Endothelial cell of umbilical vein (primary cell): ENCODE data around the gene RYR2. TPM values are rescaled to one million over a fixed set of nuclear protein-coding genes. Genes with fewer than 3 reads are reported as not detected.

ENCODE experiments used
- BruUV-seq: library from RNA; stranded (reverse); fragments of 400-500 nt; replicated peaks from 2 replicates; lab custom pipeline; 2021; lab: Mats Ljungman, UMichigan
- CTCF ChIA-PET: fragments of 300-600, 350-600 bp; sonication (Branson Sonifier 250); formaldehyde crosslinking; loops from one replicate; lab custom pipeline; 2021; ENCODE audit warnings: antibody characterized with exemption, inconsistent platforms; lab: Charles Lee
- POLR2A ChIA-PET: fragments of 300-600, 350-600 bp; sonication (Branson Sonifier 250); formaldehyde crosslinking; loops from one replicate; lab custom pipeline; 2021; ENCODE audit warnings: antibody characterized with exemption, inconsistent platforms; lab: Charles Lee
- DNase-seq: peaks from one replicate; pipeline ENCODE4 v3.0.0-alpha.2; 2011; ENCODE audit warnings: low read depth, low spot score
- FAIRE-seq: peaks from 2 replicates; lab custom pipeline; 2011; peaks lifted over from hg19 to GRCh38; lab: Jason Lieb, UNC
- H2AFZ ChIP-seq: 2 replicates; pipeline ENCODE4 v1.6.0; 2012; ENCODE audit warnings: low read depth, low read length, control low read depth, inconsistent platforms
- H3K27ac ChIP-seq: 2 replicates; pipeline ENCODE4 v1.5.1; 2011; ENCODE audit warnings: low read depth, mild to moderate bottlenecking, control low read depth, low read length, moderate library complexity; ENCODE audit not compliant: insufficient read depth
- H3K27me3 ChIP-seq, 2 experiments: 2 replicates each; pipeline versions ENCODE4 v1.6.0 to v1.6.1; 2011; ENCODE audit warnings: low read length in 2 of 2, mixed read lengths in 1 of 2; ENCODE audit not compliant: control insufficient read depth in 2 of 2, insufficient read depth in 2 of 2
- H3K36me3 ChIP-seq, 2 experiments: 2 replicates in 1 of 2; 3 replicates in 1 of 2; pipeline ENCODE4 v1.5.1; 2011; ENCODE audit warnings: low read length in 2 of 2, mild to moderate bottlenecking in 1 of 2, moderate library complexity in 1 of 2; ENCODE audit not compliant: control insufficient read depth in 2 of 2, insufficient read depth in 2 of 2; ENCODE audit errors: extremely low read depth in 1 of 2
- H3K4me1 ChIP-seq: 3 replicates; pipeline ENCODE4 v1.5.1; 2011; ENCODE audit warnings: mild to moderate bottlenecking, low read length; ENCODE audit not compliant: control insufficient read depth, insufficient read depth; ENCODE audit errors: extremely low read depth
- H3K4me2 ChIP-seq: 2 replicates; pipeline ENCODE4 v1.6.1; 2011; ENCODE audit warnings: low read length, control low read depth, mixed read lengths; ENCODE audit not compliant: insufficient read depth
- H3K4me3 ChIP-seq, 3 experiments: fragments of 200-600 bp in 1 of 3; sonication (generic), shearing (Covaris generic) in 1 of 3; replicated peaks in 1 of 3; 2 replicates each; pipeline ENCODE4 v1.5.1; 2011 to 2016; ENCODE audit warnings: control low read depth in 3 of 3, low read length in 3 of 3, mild to moderate bottlenecking in 2 of 3, inconsistent platforms in 1 of 3, low read depth in 1 of 3, moderate library complexity in 1 of 3; ENCODE audit not compliant: insufficient read depth in 1 of 3
- H3K79me2 ChIP-seq: 2 replicates; pipeline ENCODE4 v1.6.0; 2012; ENCODE audit warnings: low read length, inconsistent platforms; ENCODE audit not compliant: control insufficient read depth, insufficient read depth
- H3K9ac ChIP-seq: replicated peaks from 2 replicates; pipeline ENCODE3; 2011; ENCODE audit warnings: low read length, control low read depth; ENCODE audit not compliant: insufficient read depth; ENCODE audit errors: extremely low read depth
- H3K9me1 ChIP-seq: replicated peaks from 3 replicates; pipeline ENCODE4 v1.6.0; 2011; ENCODE audit warnings: mild to moderate bottlenecking, low read length; ENCODE audit not compliant: control insufficient read depth, insufficient read depth; ENCODE audit errors: extremely low read depth
- H3K9me3 ChIP-seq: replicated peaks from 2 replicates; pipeline ENCODE4 v1.5.1; 2012; ENCODE audit warnings: low read length, inconsistent platforms; ENCODE audit not compliant: control insufficient read depth, insufficient read depth
- H4K20me1 ChIP-seq: replicated peaks from 2 replicates; pipeline ENCODE3; 2011; ENCODE audit warnings: mild to moderate bottlenecking, low read length; ENCODE audit not compliant: control insufficient read depth, insufficient read depth; ENCODE audit errors: extremely low read depth
- EZH2 ChIP-seq: IDR thresholded peaks from 2 replicates; pipeline ENCODE4 v1.6.1; 2012; ENCODE audit warnings: borderline replicate concordance, low read depth, mild to moderate bottlenecking, moderate library complexity, low read length, inconsistent platforms; ENCODE audit not compliant: severe bottlenecking
- FOS ChIP-seq: IDR thresholded peaks from 2 replicates; pipeline ENCODE4 v1.6.1; 2011; ENCODE audit warnings: mild to moderate bottlenecking, low read length, moderate library complexity, borderline replicate concordance; ENCODE audit not compliant: insufficient read depth
- GATA2 ChIP-seq: IDR thresholded peaks from 2 replicates; pipeline ENCODE4 v1.7.0; 2011; ENCODE audit warnings: low read depth, mild to moderate bottlenecking, moderate library complexity, mixed read lengths, low read length; ENCODE audit not compliant: insufficient read length, insufficient read depth
- JUN ChIP-seq: IDR thresholded peaks from 2 replicates; pipeline ENCODE4 v1.6.1; 2011; ENCODE audit warnings: borderline replicate concordance, low read depth; ENCODE audit not compliant: insufficient read length, insufficient read depth
- MYC ChIP-seq: IDR thresholded peaks from one replicate; pipeline ENCODE4 v1.6.1; 2011; ENCODE audit warnings: mild to moderate bottlenecking, low read depth, low read length
- POLR2A ChIP-seq: IDR thresholded peaks from 2 replicates; pipeline ENCODE4 v1.6.1; 2012; ENCODE audit warnings: low read depth, mild to moderate bottlenecking, control low read depth, low read length
- POLR2AphosphoS5 ChIP-seq: IDR thresholded peaks from 2 replicates; pipeline ENCODE4 v1.6.1; 2012; ENCODE audit warnings: low read depth, mild to moderate bottlenecking, control low read depth, low read length, moderate library complexity; ENCODE audit not compliant: insufficient read depth
- dilution Hi-C: fragments of 300-500 bp; cut with MboI; formaldehyde crosslinking; loops from one replicate; pipeline ENCODE4 v1.15.0; 2019; ENCODE audit warnings: low sequenced_read_pairs; ENCODE audit not compliant: extremely low pct_ligation_motif_present
- intact Hi-C: fragments of 100-400 bp; cut with micrococcal nuclease; formaldehyde crosslinking; loops from one replicate; pipeline ENCODE4 v1.10.0; 2022
- polyA plus RNA-seq, 4 experiments: library from polyadenylated mRNA; depleted of rRNA in 3 of 4; stranded (reverse) in 3 of 4; unstranded in 1 of 4; fragments of >200 nt; gene quantifications; 2 replicates each; pipeline versions ENCODE4 v1.2.1 to v1.2.3, GENCODE V29; 2011 to 2012; ENCODE audit warnings: missing spikeins in 1 of 4
- total RNA-seq: library from RNA; stranded (reverse); gene quantifications from 2 replicates; pipeline ENCODE4 v1.2.3, GENCODE V29; 2021
- TF ChIP-seq, protein P1 (sequence below): IDR thresholded peaks from 2 replicates; pipeline ENCODE4 v1.6.1; 2011; ENCODE audit not compliant: insufficient read depth, insufficient read length
- TF ChIP-seq, protein P2 (sequence below), 2 donors: IDR thresholded peaks; 1 replicate in 1 of 2; 2 replicates in 1 of 2; pipeline ENCODE4 v1.5.1; 2011; ENCODE audit warnings: low read length in 2 of 2, mild to moderate bottlenecking in 2 of 2, moderate library complexity in 2 of 2, control low read depth in 1 of 2, inconsistent platforms in 1 of 2, low read depth in 1 of 2; ENCODE audit not compliant: insufficient read depth in 1 of 2; ENCODE audit errors: extremely low read depth in 1 of 2

Gene RYR2
- total and polyA plus RNA-seq, 2 donors (not counting 3 experiments of a cell fraction or from before 2014, with no cell fraction given), result not detected

GRCh38 chr1:237235091-237235490 is 193.1 kb downstream of the RYR2 start:
- H3K27ac ChIP-seq, result no peak overlapping the region
- no peak overlapping the region for H3K9ac ChIP-seq
- H3K9me1 ChIP-seq, result no peaks in the 10 kb centered on the region
- no peak overlapping the region for H3K4me3 ChIP-seq
- H4K20me1 ChIP-seq, result no peaks in the 10 kb centered on the region
- H3K4me1 ChIP-seq, result no peaks in the 10 kb centered on the region
- no peaks in the 10 kb centered on the region for H3K79me2 ChIP-seq
- FAIRE-seq (no peak), DNase-seq (no peak)
- TF ChIP-seq POLR2A, result no peak
- no peak for TF ChIP-seq POLR2AphosphoS5
- no peak for TF ChIP-seq EZH2
- no peak for TF ChIP-seq MYC
- TF ChIP-seq, protein P1, sequence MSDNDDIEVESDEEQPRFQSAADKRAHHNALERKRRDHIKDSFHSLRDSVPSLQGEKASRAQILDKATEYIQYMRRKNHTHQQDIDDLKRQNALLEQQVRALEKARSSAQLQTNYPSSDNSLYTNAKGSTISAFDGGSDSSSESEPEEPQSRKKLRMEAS, result no peak
- no peak for TF ChIP-seq FOS
- TF ChIP-seq, protein P2, sequence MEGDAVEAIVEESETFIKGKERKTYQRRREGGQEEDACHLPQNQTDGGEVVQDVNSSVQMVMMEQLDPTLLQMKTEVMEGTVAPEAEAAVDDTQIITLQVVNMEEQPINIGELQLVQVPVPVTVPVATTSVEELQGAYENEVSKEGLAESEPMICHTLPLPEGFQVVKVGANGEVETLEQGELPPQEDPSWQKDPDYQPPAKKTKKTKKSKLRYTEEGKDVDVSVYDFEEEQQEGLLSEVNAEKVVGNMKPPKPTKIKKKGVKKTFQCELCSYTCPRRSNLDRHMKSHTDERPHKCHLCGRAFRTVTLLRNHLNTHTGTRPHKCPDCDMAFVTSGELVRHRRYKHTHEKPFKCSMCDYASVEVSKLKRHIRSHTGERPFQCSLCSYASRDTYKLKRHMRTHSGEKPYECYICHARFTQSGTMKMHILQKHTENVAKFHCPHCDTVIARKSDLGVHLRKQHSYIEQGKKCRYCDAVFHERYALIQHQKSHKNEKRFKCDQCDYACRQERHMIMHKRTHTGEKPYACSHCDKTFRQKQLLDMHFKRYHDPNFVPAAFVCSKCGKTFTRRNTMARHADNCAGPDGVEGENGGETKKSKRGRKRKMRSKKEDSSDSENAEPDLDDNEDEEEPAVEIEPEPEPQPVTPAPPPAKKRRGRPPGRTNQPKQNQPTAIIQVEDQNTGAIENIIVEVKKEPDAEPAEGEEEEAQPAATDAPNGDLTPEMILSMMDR (IDR thresholded peaks at IDR 0.05; ENCODE audit: extremely low read depth in 1 of 2, insufficient read depth in 1 of 2, low read depth in 1 of 2, low read length in 2 of 2), result no peak
- TF ChIP-seq JUN, result no peak
- TF ChIP-seq GATA2, result no peak
- no peak overlapping the region for H3K4me2 ChIP-seq
- CTCF ChIA-PET, result no interaction called here
- no peaks in the 10 kb centered on the region for H3K36me3 ChIP-seq
- intact Hi-C loops, result no loop called here
- H3K9me3 ChIP-seq, result no peaks in the 10 kb centered on the region
- H3K27me3 ChIP-seq, result no peaks in the 10 kb centered on the region
- dilution Hi-C loops, result no loop called here
- H2AFZ ChIP-seq, result no peak overlapping the region
- POLR2A ChIA-PET, result no interaction called here
- BruUV-seq, result no TSS peak
